Measurements from ENCODE around the gene NUP214. TPM values are rescaled to one million over a fixed set of nuclear protein-coding genes. Genes with fewer than 3 reads are reported as not detected.
A peak's percentile ranks its signal among the peaks of the same experiment; 100 is the strongest.
"Not testable (repeated sequence)": the region's sequence is repeated elsewhere in the genome, so short reads cannot be mapped to it uniquely, and the experiment has no call there.

Gene NUP214
- total RNA-seq, 1 donor from 2014 or later: 37.2 TPM

- peak overlapping the region; percentile 86 for H3K4me3 ChIP-seq (ENCODE audit: low read depth, low read length)
- peak; percentile 32 for DNase-seq (ENCODE audit: low read depth)
- TF ChIP-seq CTCF (conservative IDR thresholded peaks at IDR 0.05; ENCODE audit: low read depth, low read length): peak; percentile 10
Observed at GRCh38 chr9:131112374-131113154, 12.8 kb upstream of the NUP214 start.

DNA sequence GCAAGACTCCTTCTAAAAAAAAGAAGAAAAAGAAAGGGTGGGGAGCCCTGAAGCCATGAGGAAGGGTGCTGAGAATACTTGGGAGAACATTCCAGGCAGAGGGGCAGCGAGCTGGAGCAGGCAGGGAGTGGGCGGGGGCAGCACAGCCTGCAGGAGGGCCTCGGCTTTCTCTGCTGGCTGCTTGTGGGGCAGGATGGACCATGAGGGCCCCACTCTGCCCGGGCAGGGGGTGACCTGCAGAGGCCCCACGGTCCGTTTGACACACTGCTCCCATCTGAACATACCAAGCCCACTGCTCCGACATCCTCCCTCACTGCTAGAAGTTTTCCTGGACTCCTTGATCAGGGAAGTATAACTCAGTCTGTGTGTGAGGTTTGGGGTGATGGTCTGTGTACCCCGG is 11.7 kb upstream of the NUP214 start:
- no peak for TF ChIP-seq CTCF (conservative IDR thresholded peaks at IDR 0.05; ENCODE audit: low read depth, low read length)
- DNase-seq (ENCODE audit: low read depth): no peak
- H3K4me3 ChIP-seq (ENCODE audit: low read depth, low read length): no peak overlapping the region

- H3K4me3 ChIP-seq (ENCODE audit: low read depth, low read length): no peak overlapping the region
- TF ChIP-seq CTCF (conservative IDR thresholded peaks at IDR 0.05; ENCODE audit: low read depth, low read length): no peak
- no peak for DNase-seq (ENCODE audit: low read depth)
Observed at GRCh38 chr9:131114084-131114535, 11.3 kb upstream of the NUP214 start.

DNA sequence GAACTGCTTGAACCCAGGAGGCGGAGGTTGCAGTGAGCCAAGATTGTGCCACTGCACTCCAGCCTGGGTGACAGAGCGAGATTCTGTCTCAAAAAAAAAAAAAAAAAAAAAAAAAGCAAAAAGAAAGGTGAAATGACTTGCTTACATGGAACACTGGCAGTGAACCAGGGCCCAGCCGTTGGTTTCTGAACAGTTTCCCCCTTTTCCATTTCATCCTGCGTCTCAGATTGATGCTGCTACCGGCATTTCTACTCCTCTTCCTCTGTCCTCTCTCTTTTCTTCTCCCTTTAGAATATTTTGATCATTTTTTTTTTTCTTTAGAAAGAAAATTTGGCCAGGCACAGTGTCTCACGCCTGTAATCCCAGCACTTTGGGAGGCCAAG is 10.0 kb upstream of the NUP214 start:
- H3K4me3 ChIP-seq (ENCODE audit: low read depth, low read length); DNase-seq (ENCODE audit: low read depth): not testable (repeated sequence)

- no peak for DNase-seq (ENCODE audit: low read depth)
- TF ChIP-seq CTCF (conservative IDR thresholded peaks at IDR 0.05; ENCODE audit: low read depth, low read length): no peak
- no peak overlapping the region for H3K4me3 ChIP-seq (ENCODE audit: low read depth, low read length)
Observed at GRCh38 chr9:131116281-131117120, 8.9 kb upstream of the NUP214 start.

DNA sequence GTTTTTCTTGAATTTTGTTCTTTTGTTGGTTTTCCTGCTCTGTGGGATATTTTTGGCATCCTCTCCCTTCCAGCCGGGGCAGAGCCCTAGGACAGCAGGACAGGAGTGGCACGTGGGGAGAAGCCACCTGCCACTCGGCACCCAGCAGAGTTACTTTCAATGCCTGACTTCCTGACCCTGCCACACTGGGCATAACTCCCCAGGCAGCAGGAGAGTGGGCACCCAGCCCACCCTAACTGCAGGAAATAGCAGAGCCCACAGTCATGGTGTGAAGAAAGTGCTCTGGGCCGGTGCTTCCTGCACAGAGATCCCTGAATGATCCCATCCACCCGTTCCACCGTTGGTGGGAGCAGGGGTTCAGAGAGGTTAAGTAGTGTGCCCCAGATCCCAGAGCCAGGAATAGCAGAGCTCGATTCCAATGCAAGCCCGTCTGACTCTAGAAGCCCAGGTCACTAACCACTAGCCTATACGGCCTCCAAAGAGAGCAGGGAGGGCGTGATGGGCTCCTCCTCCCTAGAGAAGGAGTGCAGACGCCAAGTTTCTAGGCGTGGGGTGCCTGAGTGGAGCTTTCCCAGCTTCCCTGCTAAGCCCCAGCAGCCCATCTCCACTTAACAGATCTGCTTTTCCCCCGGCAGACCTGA is 8.1 kb upstream of the NUP214 start:
- TF ChIP-seq CTCF (conservative IDR thresholded peaks at IDR 0.05; ENCODE audit: low read depth, low read length): no peak
- no peak for DNase-seq (ENCODE audit: low read depth)
- H3K4me3 ChIP-seq (ENCODE audit: low read depth, low read length): no peak overlapping the region

GRCh38 chr9:131117762-131118145 is 7.6 kb upstream of the NUP214 start:
- no peak overlapping the region for H3K4me3 ChIP-seq (ENCODE audit: low read depth, low read length)
- no peak for DNase-seq (ENCODE audit: low read depth)
- no peak for TF ChIP-seq CTCF (conservative IDR thresholded peaks at IDR 0.05; ENCODE audit: low read depth, low read length)
